ENCODE data around the gene SAA4. TPM values are rescaled to one million over a fixed set of nuclear protein-coding genes. Genes with fewer than 3 reads are reported as not detected.
"Not testable (repeated sequence)": the region's sequence is repeated elsewhere in the genome, so short reads cannot be mapped to it uniquely, and the experiment has no call there.

The SAA4 gene
- total RNA-seq, 1 experiment from 2014 or later, result not detected

GRCh38 chr11:18247191-18247581 is 10.6 kb upstream of the SAA4 start:
- DNase-seq (ENCODE audit: low read depth), result not testable (repeated sequence)

DNA sequence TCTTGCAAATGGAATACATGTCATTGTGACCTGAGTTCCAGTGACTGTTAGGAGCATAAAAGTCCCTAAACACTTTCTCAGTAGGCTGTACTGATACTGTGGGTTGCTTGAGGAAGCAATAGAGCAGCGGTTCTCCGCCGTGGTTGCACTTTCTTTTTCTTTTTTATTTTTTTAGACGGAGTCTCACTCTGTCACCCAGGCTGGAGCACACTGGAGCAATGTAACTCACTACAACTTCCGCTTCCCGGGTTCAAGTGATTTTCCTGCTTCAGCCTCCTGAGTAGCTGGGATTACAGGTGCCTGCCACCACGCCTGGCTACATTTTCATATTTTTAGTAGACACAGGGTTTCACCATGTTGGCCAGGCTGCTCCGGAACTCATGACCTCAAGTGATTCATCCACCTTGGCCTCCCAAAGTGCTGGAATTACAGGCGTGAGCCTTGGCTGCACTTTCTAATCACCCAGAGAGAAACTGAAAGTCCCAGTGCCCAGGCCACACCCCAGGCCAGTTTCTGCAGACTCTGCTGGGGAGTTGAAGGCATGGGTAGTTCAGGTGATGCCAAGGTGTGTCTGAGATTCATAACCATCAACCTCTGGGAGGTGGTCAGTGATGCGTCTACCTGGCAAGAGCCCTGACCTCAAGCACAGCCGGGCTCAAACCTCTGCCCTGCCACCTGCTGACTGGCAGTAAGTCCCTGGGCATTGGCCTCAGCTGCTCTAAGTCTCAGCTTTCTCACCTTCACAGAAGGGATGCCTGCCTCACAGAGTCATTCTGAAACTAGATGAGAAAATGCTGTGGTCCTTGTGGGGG is 10.0 kb upstream of the SAA4 start:
- not testable (repeated sequence) for DNase-seq (ENCODE audit: low read depth)

DNA sequence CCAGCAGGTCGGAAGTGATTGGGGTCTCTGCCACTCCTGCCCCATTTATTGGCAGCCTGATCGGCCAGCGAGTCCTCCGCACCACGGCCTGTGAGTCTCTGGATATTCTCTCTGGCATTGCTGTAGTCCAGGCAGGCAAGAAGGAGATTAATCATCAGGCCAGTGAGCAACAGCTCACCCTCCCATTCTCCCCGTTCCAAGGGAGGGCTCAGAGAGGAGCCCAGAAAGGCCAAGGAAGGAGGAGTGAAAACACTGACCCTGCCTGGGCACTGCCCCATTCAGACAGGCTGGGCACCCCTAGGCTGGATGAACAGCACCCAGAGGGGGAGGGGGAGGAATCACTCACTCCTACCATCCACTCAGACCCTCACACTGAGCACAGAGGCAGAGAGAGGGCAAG is 8.8 kb upstream of the SAA4 start:
- DNase-seq (ENCODE audit: low read depth), result no peak

GRCh38 chr11:18243783-18244362 is 7.3 kb upstream of the SAA4 start:
- DNase-seq (ENCODE audit: low read depth), result peak; percentile 70

DNA sequence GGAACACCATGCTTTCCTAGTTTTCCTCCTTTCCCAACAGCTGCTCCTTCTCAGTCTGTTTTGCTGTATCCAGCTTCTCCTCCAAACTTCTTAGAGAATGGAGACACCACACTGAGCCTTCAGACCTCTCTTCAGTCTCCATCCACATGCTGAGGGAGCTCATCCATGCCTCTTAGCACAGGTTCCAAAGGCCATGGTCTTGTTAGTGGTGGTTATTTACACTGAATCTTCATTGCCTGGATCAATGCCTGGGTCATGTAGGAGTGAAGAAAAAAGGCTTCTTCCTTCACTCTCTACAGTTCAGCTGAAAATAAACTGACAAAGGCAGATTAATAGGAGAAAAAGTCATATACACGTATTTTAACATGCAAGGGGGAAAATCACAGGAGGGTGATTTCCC is 3.1 kb upstream of the SAA4 start:
- DNase-seq (ENCODE audit: low read depth), result no peak

DNA sequence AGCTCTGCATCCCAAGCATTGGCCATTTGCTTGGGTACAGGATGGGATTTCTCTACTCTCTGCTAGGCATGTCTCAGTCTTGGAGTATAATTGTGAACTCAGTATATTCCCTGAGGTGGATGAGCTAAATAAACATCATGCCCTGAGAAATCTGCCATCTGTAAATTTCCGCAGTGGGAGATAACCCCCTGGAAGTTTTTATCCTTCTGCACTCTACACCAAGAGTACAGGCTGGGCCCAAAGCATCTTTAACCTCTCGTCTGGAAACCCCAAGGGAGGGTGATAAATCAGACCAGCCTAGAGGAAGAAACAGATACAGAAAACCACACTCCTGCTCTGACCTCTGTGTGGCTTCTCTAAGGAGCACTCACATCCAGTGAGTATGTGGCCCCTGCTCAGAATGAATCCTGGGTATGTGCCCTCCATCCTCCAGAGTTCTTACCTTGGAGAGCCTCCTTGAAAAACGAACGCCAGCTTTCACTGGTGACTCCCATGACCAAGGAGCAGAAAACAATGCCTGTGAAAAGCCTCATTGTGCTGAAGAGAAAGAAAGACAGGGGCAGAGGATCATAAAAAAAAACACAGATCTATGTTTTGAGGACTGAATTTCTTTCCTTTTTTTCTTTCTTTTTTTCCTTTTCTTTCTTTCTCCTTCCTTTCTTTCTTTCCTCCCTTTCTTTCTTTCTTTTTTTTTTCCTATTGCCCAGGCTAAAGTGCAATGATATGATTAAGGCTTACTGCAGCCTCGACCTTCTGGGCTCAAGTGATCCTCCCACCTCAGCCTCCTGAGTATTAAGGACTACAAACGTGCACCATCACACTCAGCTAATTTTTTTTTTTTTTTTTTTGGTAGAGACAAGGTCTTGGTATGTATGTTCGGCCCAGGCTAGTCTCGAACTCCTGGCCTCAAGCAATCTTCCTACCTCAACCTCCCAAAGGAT is 938 bp downstream of the SAA4 start:
- no peak for DNase-seq (ENCODE audit: low read depth)

DNA sequence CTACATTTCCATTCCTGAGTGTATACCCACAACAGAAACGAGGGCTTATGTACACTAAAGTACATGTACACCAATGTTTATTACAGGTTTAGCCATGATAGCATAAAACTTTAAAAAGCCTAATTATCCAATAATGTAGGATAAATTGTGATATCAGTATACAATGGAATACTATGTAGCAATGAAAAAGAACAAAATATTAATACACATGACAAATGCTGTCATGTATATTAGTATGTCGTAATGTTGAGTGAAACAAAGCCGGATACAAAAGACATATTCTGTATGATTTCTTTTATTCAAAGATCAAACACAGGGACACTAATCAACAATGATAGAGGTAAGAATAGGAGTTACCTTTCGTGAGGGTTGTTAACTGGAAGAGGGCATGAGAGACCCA is 2.7 kb downstream of the SAA4 start:
- no peak for DNase-seq (ENCODE audit: low read depth)

DNA sequence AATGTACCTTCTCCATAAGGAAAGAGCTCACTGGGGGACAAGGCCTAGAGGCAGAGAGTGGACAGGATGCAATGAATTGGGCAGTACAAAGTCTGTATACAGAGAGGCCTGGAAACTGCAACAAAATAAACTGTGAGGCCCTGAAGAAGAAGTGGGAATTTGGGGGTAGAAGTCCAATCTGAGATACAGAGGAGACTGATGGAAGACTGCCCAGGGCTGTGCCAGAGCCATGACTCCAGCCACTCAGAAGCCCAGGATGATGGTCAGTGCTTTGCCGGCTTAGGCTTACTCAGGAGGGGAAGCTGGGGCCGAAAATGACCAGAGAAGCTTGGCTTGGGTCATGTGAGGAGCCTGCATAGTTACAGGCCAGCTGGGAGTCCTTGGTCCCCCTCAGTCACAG is 5.7 kb downstream of the SAA4 start:
- DNase-seq (ENCODE audit: low read depth), result no peak

DNA sequence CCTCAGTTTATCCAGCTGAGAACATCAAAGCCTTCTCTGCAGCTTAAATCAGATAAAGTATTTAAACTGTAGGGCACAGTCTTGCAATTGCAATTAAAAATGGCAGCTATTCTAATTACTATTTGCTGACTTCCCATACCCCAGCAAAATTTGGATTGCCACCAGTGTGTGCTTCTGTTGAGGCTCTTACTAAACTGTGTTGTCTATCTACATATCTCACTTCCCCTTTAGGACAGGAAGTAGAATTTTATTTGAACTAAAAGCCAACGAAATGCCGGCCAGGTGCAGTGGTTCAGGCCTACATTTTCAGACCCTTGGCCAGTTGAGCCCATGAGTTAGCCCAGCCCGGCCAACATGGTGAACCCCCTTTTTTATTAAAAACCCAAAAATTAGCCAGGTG is 7.1 kb downstream of the SAA4 start:
- DNase-seq (ENCODE audit: low read depth), result no peak

- no peak for DNase-seq (ENCODE audit: low read depth)
Observed at GRCh38 chr11:18225913-18226312, 10.7 kb downstream of the SAA4 start.

DNA sequence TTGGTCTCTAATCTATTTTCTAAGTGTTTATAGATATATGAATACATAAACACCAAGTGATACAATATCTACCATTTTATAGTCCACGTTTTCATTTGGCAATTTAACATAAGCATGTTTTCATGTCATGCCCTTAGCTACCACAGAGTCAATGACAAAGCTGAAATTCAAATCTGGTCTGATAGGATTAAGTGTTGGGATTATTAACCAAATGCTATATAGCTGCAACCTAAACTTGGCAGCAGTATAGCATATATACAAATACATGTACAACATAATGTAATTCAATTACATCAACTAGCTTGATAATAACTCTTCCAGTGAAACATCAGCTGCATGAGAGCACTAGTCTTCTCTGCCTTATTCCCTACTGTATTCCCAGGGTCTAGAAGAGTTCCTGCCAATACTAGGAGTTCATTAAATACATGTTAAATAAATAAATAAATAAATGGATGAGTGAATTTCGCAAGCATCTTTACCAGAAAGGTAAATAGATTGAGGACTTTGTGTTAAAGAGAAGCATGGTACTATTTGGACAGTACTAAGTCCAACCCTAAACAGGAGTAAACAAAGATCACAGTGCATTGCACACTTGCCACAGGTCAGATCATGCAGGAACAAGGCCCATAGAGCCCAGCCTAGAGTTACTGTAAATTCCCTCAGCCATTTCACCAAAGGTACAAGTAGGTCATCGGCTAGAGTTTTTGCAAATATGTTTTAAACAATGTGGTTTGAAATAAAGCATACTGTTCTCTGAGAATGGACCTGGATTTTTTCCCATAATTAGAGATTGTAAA is 12.8 kb downstream of the SAA4 start:
- no peak for DNase-seq (ENCODE audit: low read depth)

- DNase-seq (ENCODE audit: low read depth), result no peak
Observed at GRCh38 chr11:18222814-18223421, 13.7 kb downstream of the SAA4 start.

DNA sequence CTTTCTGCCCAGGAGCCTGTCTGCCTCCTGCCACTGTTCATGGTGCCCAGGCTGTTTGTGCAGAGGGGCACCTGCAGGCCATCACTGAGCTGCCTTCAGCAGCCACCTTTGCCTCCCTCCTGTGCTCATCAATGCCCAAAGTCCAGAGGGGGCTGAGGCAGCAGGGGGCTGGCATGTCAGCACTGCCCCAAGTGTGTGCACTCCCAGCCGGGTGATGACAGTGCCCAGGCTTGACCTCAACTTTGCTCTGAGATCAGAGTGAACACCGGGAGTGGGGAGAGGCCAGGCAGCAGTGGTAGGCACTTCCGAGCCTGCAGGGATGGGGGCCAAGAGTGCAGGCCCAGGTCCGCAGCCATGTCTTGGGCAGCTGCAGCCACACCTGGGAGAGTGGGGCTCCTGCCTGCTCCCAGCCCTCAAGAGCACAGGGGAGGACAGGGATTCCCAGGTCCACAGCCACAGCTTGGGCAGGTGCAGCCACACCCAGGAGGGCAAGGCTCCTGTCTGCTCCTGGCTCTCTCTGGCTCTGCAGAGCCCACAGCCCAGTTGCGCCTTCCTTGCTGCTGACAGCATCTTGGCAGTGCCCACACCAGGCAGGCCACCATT is 15.2 kb downstream of the SAA4 start:
- DNase-seq (ENCODE audit: low read depth), result no peak

DNA sequence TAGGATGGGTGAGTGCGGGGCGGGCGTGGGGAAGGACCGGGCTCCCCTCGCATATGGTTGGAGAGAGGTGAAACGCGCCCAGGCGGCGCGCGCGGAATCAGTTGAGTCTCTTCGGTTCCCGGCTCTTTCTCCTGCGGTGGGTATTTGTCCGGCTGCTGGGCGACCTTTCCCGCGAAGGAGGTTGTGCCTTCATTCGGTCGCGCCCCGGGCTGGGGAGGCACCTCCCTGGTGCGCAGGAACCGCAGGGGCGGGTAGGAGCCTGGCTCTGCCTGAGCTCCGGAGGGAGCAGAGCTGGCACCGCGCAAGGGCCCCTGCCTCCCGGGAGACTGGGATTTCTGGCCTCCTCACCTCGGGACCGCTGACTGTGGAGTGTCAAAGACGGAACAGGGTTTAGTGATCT is 27.5 kb downstream of the SAA4 start:
- no peak for DNase-seq (ENCODE audit: low read depth)

- DNase-seq (ENCODE audit: low read depth), result no peak
Observed at GRCh38 chr11:18204771-18205170, 31.8 kb downstream of the SAA4 start.

GRCh38 chr11:18204220-18204619 is 32.4 kb downstream of the SAA4 start:
- no peak for DNase-seq (ENCODE audit: low read depth)

GRCh38 chr11:18203723-18204122 is 32.9 kb downstream of the SAA4 start:
- peak; percentile 41 for DNase-seq (ENCODE audit: low read depth)

DNA sequence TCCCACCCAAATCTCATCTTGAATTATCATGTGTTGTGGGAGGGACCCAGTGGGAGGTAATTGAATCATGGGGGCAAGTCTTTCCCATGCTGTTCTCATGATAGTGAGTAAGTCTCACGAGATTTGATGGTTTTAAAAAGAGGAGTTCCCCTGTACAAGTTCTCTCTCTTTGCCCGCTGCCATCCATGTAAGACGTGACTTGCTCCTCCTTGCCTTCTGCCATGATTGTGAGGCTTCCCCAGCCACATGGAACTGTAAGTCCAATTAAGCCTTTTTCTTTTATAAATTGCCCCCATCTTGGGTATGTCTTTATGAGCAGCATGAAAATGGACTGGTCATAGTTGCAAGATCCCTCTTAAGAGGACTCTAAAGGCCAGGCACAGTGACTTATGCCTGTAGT is 38.9 kb downstream of the SAA4 start:
- not testable (repeated sequence) for DNase-seq (ENCODE audit: low read depth)

- no peak for DNase-seq (ENCODE audit: low read depth)
Observed at GRCh38 chr11:18196532-18196931, 40.1 kb downstream of the SAA4 start.

GRCh38 chr11:18193010-18193409 is 43.6 kb downstream of the SAA4 start:
- DNase-seq (ENCODE audit: low read depth), result peak; percentile 24

All from HT1080 (cell line).